GM23248 (cell line): ENCODE results near the gene CUL1. TPM values are rescaled to one million over a fixed set of nuclear protein-coding genes. Genes with fewer than 3 reads are reported as not detected.

Experiments used
- DNase-seq: peaks from one replicate; pipeline ENCODE4 v3.0.0-alpha.2; 2015
- H2AFZ ChIP-seq: fragments of 200-600 bp; sonication (generic); 2 replicates; pipeline ENCODE4 v1.6.1; 2016; ENCODE audit warnings: antibody characterized with exemption
- H3F3A ChIP-seq: fragments of 200-600 bp; sonication (generic); 2 replicates; pipeline ENCODE4 v1.6.1; 2016; ENCODE audit warnings: mild to moderate bottlenecking, antibody characterized with exemption, mixed run types; ENCODE audit not compliant: insufficient read depth
- H3K27ac ChIP-seq: fragments of 200-600 bp; sonication (generic); 2 replicates; pipeline ENCODE4 v1.5.1; 2016; ENCODE audit warnings: mild to moderate bottlenecking
- H3K27me3 ChIP-seq: fragments of 200-600 bp; sonication (generic); replicated peaks from 2 replicates; pipeline ENCODE4 v1.6.1; 2016; ENCODE audit warnings: mild to moderate bottlenecking; ENCODE audit not compliant: insufficient read depth
- H3K36me3 ChIP-seq: fragments of 200-600 bp; sonication (generic); 2 replicates; pipeline ENCODE4 v1.6.1; 2016; ENCODE audit warnings: low read depth, mild to moderate bottlenecking
- H3K4me1 ChIP-seq: fragments of 200-600 bp; sonication (generic); 2 replicates; pipeline ENCODE4 v1.6.1; 2016; ENCODE audit warnings: mild to moderate bottlenecking; ENCODE audit not compliant: insufficient read depth
- H3K4me2 ChIP-seq: fragments of 200-600 bp; sonication (generic); one replicate; pipeline ENCODE4 v1.6.1; 2016; ENCODE audit warnings: mild to moderate bottlenecking; ENCODE audit not compliant: unreplicated experiment
- H3K4me3 ChIP-seq: fragments of 200-600 bp; sonication (generic); 2 replicates; pipeline ENCODE4 v1.5.1; 2016; ENCODE audit warnings: mild to moderate bottlenecking
- H3K79me2 ChIP-seq: fragments of 200-600 bp; sonication (generic); 2 replicates; pipeline ENCODE4 v1.6.1; 2016; ENCODE audit warnings: mild to moderate bottlenecking; ENCODE audit not compliant: insufficient read depth
- H3K9ac ChIP-seq: fragments of 200-600 bp; sonication (generic); 2 replicates; pipeline ENCODE4 v1.6.1; 2016; ENCODE audit warnings: mild to moderate bottlenecking
- H3K9me2 ChIP-seq: fragments of 200-600 bp; sonication (generic); 2 replicates; pipeline ENCODE4 v1.6.1; 2016; ENCODE audit warnings: mixed run types, mild to moderate bottlenecking, moderate library complexity; ENCODE audit not compliant: insufficient read depth
- H3K9me3 ChIP-seq: fragments of 200-600 bp; sonication (generic); one replicate; pipeline ENCODE4 v1.6.1; 2017; ENCODE audit warnings: low read depth
- H4K20me1 ChIP-seq: fragments of 200-600 bp; sonication (generic); 2 replicates; pipeline ENCODE4 v1.6.0; 2016; ENCODE audit not compliant: insufficient read depth
- EZH2 ChIP-seq: fragments of 200-600 bp; sonication (generic); IDR thresholded peaks from 2 replicates; pipeline ENCODE4 v1.6.1; 2018; ENCODE audit warnings: antibody characterized with exemption, mild to moderate bottlenecking; ENCODE audit not compliant: insufficient read depth, poor library complexity, severe bottlenecking
- EZH2phosphoT487 ChIP-seq: fragments of 200-600 bp; sonication (generic); IDR thresholded peaks from 2 replicates; pipeline ENCODE4 v1.6.1; 2018; ENCODE audit warnings: antibody characterized with exemption, moderate library complexity, mild to moderate bottlenecking, low read depth; ENCODE audit not compliant: insufficient read depth
- WGBS, 2 experiments: methylation state at CpG; one replicate each; pipeline ENCODE4 v1.1.6; 2015 to 2017; ENCODE audit warnings: low lambda C conversion rate in 2 of 2, low coverage in 1 of 2; ENCODE audit errors: missing lambda C conversion rate in 2 of 2; 5-methylcytosine and 5-hydroxymethylcytosine counted together
- in situ Hi-C: fragments of 300-500 bp; cut with MboI; formaldehyde crosslinking; loops from 2 replicates; pipeline ENCODE4 v1.15.0; 2020
- polyA plus RNA-seq: library from polyadenylated mRNA; unstranded; fragments of >200 nt; fragmentation: Nextera tagmentation; extraction: Ambion mirVana; gene quantifications from 2 replicates; pipeline ENCODE4 v1.2.1, GENCODE V29; 2016
- total RNA-seq: library from RNA; depleted of rRNA; stranded (reverse); fragments of >200 nt; shearing (Covaris generic); gene quantifications from 2 replicates; pipeline ENCODE4 v1.2.3, GENCODE V29; 2014

The CUL1 gene
- total and polyA plus RNA-seq, 2 experiments from 2014 or later, result 49.1 to 52.6 TPM

GRCh38 chr7:148794476-148794875 is 95.8 kb downstream of the CUL1 start:
- no peak overlapping the region for H3K4me2 ChIP-seq

GRCh38 chr7:148796841-148797240 is 98.1 kb downstream of the CUL1 start:
- Histone ChIP-seq H3F3A (no peaks in the 10 kb centered on the region), H3K9ac (no peak overlapping the region), H3K27me3 (no peaks in the 10 kb centered on the region), H3K27ac (no peak overlapping the region), H4K20me1 (no peaks in the 10 kb centered on the region), H3K4me1 (no peaks in the 10 kb centered on the region), H3K4me3 (no peak overlapping the region), H3K9me3 (no peaks in the 10 kb centered on the region), H3K79me2 (peaks cover 4% of the 10 kb centered on the region; the same call in 1 of the 2 replicates), H3K9me2 (no peaks in the 10 kb centered on the region), H3K4me2 (no peak overlapping the region), H2AFZ (no peak overlapping the region), H3K36me3 (peaks cover 68% of the 10 kb centered on the region)
- no peak for DNase-seq
- 75 to 76% methylated on average over 10 of the region's 10 CpGs for WGBS, 2 experiments
- in situ Hi-C loops, result no loop called here
- TF ChIP-seq EZH2phosphoT487 (no peak), EZH2 (no peak)

More at GRCh38 chr7:148794476-148794875, 95.8 kb downstream of the CUL1 start:
- Histone ChIP-seq H3K27ac (no peak overlapping the region), H3K9ac (no peak overlapping the region), H3K79me2 (peaks cover 4% of the 10 kb centered on the region; the same call in 1 of the 2 replicates), H2AFZ (no peak overlapping the region), H3K9me3 (no peaks in the 10 kb centered on the region), H4K20me1 (no peaks in the 10 kb centered on the region), H3K4me1 (no peaks in the 10 kb centered on the region), H3K27me3 (no peaks in the 10 kb centered on the region), H3K4me3 (no peak overlapping the region), H3F3A (no peaks in the 10 kb centered on the region), H3K9me2 (no peaks in the 10 kb centered on the region), H3K36me3 (peaks cover 70% of the 10 kb centered on the region)
- TF ChIP-seq EZH2phosphoT487, result no peak
- TF ChIP-seq EZH2, result no peak
- no peak for DNase-seq
- in situ Hi-C loops, result no loop called here
- 95 to 98% methylated on average over 3 of the region's 3 CpGs for WGBS, 2 experiments

- Histone ChIP-seq H3K4me2 (no peak overlapping the region), H3K36me3 (peaks cover 43% of the 10 kb centered on the region), H3K79me2 (no peaks in the 10 kb centered on the region), H3K4me3 (no peak overlapping the region), H3K27ac (no peak overlapping the region), H3K27me3 (no peaks in the 10 kb centered on the region), H3F3A (no peaks in the 10 kb centered on the region), H2AFZ (no peak overlapping the region), H3K4me1 (no peaks in the 10 kb centered on the region), H3K9me3 (no peaks in the 10 kb centered on the region), H4K20me1 (no peaks in the 10 kb centered on the region), H3K9ac (no peak overlapping the region), H3K9me2 (no peaks in the 10 kb centered on the region)
- no peak for DNase-seq
- in situ Hi-C loops, result no loop called here
- TF ChIP-seq EZH2phosphoT487 (no peak), EZH2 (no peak)
- 91 to 93% methylated on average over 10 of the region's 10 CpGs for WGBS, 2 experiments
These were observed 101.3 kb downstream of the CUL1 start for GRCh38 chr7:148799893-148800555.

DNA sequence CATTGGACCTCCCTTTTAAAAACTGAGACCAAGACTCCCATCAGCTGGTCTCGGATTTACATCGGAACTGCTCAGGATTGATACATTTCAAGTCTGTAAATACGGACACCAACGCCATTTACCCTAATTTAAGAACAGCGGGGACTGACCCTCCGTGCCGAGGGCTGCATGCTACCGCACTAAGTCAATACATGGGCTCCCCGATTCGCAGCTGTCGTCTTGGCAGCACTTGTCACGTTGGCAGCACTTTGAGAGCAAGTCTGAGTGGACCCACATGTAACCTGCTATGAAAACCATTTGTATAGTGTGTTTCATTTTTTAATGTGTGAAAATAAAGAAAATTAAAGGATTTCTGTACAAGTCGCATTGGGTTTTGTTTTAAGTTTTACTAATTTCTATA is 102.0 kb downstream of the CUL1 start:
- in situ Hi-C loops, result no loop called here
- H3K79me2 ChIP-seq, result no peaks in the 10 kb centered on the region
- DNase-seq, result no peak
- no peak overlapping the region for H2AFZ ChIP-seq
- no peaks in the 10 kb centered on the region for H3K4me1 ChIP-seq
- no peak for TF ChIP-seq EZH2
- TF ChIP-seq EZH2phosphoT487, result no peak
- no peaks in the 10 kb centered on the region for H4K20me1 ChIP-seq
- peaks cover 41% of the 10 kb centered on the region for H3K36me3 ChIP-seq
- H3K4me2 ChIP-seq, result no peak overlapping the region
- WGBS, 2 experiments, result 73 to 77% methylated on average over 13 of the region's 13 CpGs
- H3K9me2 ChIP-seq, result no peaks in the 10 kb centered on the region
- H3K27ac ChIP-seq, result no peak overlapping the region
- H3K4me3 ChIP-seq, result no peak overlapping the region
- H3K27me3 ChIP-seq, result no peaks in the 10 kb centered on the region
- no peak overlapping the region for H3K9ac ChIP-seq
- no peaks in the 10 kb centered on the region for H3F3A ChIP-seq
- H3K9me3 ChIP-seq, result no peaks in the 10 kb centered on the region
